Memory B cell (primary cell): ENCODE data around the gene VGLL4.

Experiments
- ATAC-seq: fragments of 150-1000 bp; cut with Tn5 transposase; 2 replicates; pipeline ENCODE4 v1.10.0; 2021; ENCODE audit warnings: low read depth, mild to moderate bottlenecking, moderate library complexity
- DNase-seq, 2 donors: peaks; one replicate each; pipeline ENCODE4 v3.0.0; 2022; ENCODE audit warnings: low spot score in 2 of 2
- H3K27ac Mint-ChIP-seq: one replicate; pipeline ENCODE4 v1.8.0; 2022; ENCODE audit warnings: mild to moderate bottlenecking, moderate library complexity, mixed read lengths
- H3K27me3 Mint-ChIP-seq: one replicate; pipeline ENCODE4 v1.8.0; 2022; ENCODE audit warnings: mixed read lengths
- H3K36me3 Mint-ChIP-seq: one replicate; pipeline ENCODE4 v1.8.0; 2022; ENCODE audit warnings: mild to moderate bottlenecking, mixed read lengths
- H3K4me1 Mint-ChIP-seq: one replicate; pipeline ENCODE4 v1.8.0; 2022; ENCODE audit warnings: mixed read lengths
- H3K4me3 Mint-ChIP-seq: one replicate; pipeline ENCODE4 v1.8.0; 2022; ENCODE audit warnings: mild to moderate bottlenecking, moderate library complexity, mixed read lengths
- H3K9me3 Mint-ChIP-seq: one replicate; pipeline ENCODE4 v1.8.0; 2022; ENCODE audit warnings: mixed read lengths

VGLL4 gene

DNA sequence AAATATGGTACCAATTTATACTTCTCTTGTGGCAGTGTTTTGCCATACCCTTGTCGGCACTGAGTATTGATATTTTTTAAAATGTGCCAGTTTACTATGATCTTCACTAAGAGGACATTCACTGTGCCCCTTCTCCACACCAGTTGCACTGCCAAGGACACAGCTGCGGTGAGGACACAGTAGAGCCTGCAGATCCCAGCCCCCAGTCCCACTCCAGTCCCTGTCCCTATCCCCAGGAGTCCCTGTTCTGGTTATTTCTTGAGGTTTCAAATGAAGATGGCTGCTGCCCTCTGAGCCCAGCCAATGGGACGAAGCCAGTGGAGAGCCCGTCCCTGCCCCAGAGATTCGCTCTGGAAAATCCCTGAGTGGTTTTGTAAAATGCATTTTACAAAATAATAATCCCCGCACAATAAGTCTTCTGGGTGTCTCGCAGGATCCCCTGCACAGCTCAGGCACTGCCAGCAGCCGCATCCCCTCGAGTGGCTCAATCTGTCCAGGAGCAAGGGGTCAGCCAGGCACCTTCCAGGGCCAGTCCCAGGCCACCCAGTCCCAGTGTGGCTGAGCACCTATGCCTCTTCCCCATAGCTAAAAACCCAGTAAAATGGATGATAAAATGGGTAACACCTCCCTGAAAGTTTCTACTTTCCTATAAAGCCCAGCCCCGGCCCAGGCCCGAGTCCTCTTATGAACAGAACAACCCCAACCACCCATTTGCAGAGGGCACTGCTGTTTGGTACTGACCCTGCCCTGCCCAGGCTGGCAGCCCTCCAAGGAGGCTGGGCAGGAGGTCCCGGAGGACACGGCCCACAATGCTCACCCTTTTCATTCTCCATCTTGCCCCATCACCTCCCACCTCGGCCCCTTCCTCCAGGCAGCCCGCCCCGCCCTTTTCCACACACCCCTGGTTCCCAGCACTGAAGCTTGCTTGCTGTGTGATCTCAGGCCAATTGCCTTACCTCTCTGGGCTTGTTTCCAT lies 91.1 kb downstream of the VGLL4 start:
- Mint-ChIP-seq H3K4me1 (peaks cover 17% of the 10 kb centered on the region), H3K9me3 (no peaks in the 10 kb centered on the region), H3K4me3 (no peak overlapping the region), H3K27ac (no peak overlapping the region), H3K27me3 (no peaks in the 10 kb centered on the region), H3K36me3 (peaks cover 21% of the 10 kb centered on the region)
- ATAC-seq (no peak), DNase-seq (no peak)

DNA sequence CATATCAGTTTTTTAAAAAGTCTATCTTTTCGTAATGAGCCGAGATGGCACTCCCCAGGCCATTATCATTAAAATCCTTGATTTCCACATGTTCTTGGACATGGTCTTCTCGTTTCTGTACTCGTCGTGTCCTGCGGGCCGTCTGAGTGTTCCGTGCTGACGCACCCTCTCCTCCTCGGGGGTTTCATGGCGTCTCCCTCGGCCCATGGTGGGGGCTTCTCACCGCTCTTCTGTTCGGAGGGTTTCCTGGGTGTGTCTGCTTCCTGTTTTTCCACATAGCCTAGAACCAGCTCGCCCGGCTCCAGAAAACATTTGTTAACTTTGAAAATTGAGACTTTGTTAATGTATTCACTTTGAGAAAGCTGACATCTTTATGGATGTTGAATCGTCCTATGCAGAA lies 92.7 kb downstream of the VGLL4 start:
- Mint-ChIP-seq H3K9me3 (no peaks in the 10 kb centered on the region), H3K27me3 (no peaks in the 10 kb centered on the region), H3K4me1 (peaks cover 17% of the 10 kb centered on the region), H3K4me3 (no peak overlapping the region), H3K27ac (peak overlapping the region; percentile 42), H3K36me3 (peaks cover 21% of the 10 kb centered on the region)
- ATAC-seq (no peak), DNase-seq (no peak)

DNA sequence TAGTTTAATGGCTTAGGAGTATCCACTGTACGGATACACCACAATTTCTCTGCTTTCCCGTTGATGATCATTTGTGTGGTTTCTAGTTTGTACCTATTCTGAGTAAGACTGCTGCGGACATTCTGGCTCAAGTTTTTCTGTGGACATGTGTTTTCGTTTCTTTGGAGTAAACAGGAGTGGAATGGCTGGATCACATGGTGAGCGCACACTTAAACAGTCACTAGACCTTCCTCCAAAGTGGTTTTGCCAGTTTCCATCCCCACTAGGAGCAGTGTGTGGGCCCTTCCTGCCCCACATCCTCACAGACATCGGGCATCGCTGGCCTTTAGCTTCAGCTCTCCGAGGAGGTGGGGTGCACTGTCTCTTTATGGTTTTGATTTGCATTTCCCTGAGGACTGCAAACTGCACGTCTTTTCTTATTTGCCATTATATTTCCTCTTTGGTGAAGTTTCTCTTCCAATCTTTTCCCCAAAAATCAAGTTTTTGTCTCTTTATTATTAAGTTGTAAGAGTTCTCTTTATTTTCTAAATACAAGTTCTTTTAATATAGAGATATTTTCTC lies 94.1 kb downstream of the VGLL4 start:
- H3K9me3 Mint-ChIP-seq = no peaks in the 10 kb centered on the region
- peak overlapping the region; percentile 12 for H3K27ac Mint-ChIP-seq

DNA sequence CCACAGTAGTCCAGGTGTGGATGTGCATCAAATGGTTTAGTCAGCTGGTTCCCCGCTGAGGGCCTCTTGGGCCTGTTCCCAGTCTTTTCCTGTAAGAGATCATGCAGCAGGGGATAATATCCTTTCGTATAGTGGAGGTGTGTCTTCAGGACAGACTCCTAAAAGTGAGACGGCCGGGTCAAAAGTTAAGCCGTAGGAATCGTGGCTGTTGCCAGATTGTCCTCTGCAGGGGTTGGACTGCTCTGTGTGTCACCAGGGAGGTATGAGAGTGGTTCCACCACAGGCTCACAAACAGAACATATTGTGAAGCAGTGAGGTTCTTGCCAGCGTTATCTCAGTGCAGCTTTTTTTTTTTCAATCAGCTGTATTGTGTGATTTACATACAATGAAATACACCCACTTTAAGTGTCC lies 95.0 kb downstream of the VGLL4 start:
- Mint-ChIP-seq H3K27ac (no peak overlapping the region), H3K27me3 (no peaks in the 10 kb centered on the region), H3K4me3 (no peak overlapping the region), H3K9me3 (no peaks in the 10 kb centered on the region), H3K4me1 (peaks cover 17% of the 10 kb centered on the region), H3K36me3 (peaks cover 23% of the 10 kb centered on the region)
- DNase-seq (no peak), ATAC-seq (no peak)

More for the DNA sequence above, 94.1 kb downstream of the VGLL4 start:
- Mint-ChIP-seq H3K4me3 (no peak overlapping the region), H3K27me3 (no peaks in the 10 kb centered on the region), H3K36me3 (peaks cover 24% of the 10 kb centered on the region), H3K4me1 (peaks cover 17% of the 10 kb centered on the region)
- no peak for ATAC-seq
- no peak for DNase-seq

DNA sequence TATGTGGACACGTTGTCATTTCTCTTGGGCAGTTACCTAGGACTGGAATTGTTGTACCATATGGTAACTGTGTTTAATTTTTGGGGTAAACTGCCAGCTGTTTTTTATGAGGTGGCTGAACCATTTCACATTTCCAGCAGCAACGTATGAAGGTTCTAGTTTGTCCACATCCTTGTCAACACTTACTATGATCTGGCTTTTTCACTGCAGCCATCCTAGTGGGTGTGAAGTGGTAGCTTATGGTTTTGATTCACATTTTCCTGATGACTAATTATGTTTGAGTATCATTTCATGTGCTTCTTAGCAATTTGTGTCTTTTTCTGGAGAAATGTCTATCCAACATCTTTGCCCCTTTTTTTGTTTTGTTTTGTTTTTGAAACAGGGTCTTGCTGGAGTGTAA lies 96.2 kb downstream of the VGLL4 start:
- H3K9me3 Mint-ChIP-seq = no peaks in the 10 kb centered on the region
- H3K4me1 Mint-ChIP-seq = peaks cover 17% of the 10 kb centered on the region
- H3K4me3 Mint-ChIP-seq = no peak overlapping the region
- no peak for DNase-seq
- ATAC-seq = no peak
- H3K27me3 Mint-ChIP-seq = no peaks in the 10 kb centered on the region
- H3K36me3 Mint-ChIP-seq = peaks cover 14% of the 10 kb centered on the region
- H3K27ac Mint-ChIP-seq = no peak overlapping the region

DNA sequence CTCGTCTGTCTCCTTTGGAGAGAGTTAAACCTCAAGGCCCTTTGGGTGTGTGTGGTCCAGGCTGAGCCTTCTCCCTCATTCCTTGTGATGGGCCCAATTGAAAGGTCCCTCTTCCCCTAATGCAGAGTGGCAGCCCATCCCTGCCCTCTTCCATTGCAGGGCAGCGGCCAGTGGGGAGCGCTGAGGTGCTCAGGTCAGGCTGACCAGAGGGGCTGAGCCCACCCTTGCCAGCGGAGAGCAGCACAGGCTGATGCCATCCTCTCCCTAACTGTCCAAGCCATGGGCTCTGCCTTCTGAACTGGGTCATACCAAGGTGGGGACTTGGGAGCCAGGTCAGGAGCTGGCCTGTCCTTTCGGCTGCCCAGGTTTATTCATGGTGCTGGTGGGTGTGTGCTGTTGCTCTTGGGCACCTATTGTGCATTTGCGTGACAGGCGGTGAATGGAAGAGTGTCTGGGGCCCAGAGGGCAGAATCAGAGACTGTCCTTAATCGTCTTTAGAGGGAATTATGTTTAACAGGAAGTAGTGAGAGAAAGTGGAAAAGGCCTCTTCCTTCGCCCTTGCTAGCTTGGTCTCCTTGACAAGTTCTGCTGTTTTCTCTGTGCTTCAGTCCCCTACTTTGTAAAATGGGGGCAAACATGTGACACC lies 96.9 kb downstream of the VGLL4 start:
- H3K36me3 Mint-ChIP-seq = peaks cover 11% of the 10 kb centered on the region
- no peak overlapping the region for H3K27ac Mint-ChIP-seq
- no peaks in the 10 kb centered on the region for H3K9me3 Mint-ChIP-seq
- H3K4me1 Mint-ChIP-seq = peaks cover 17% of the 10 kb centered on the region
- H3K4me3 Mint-ChIP-seq = no peak overlapping the region
- DNase-seq (no peak), ATAC-seq (no peak)
- no peaks in the 10 kb centered on the region for H3K27me3 Mint-ChIP-seq

DNA sequence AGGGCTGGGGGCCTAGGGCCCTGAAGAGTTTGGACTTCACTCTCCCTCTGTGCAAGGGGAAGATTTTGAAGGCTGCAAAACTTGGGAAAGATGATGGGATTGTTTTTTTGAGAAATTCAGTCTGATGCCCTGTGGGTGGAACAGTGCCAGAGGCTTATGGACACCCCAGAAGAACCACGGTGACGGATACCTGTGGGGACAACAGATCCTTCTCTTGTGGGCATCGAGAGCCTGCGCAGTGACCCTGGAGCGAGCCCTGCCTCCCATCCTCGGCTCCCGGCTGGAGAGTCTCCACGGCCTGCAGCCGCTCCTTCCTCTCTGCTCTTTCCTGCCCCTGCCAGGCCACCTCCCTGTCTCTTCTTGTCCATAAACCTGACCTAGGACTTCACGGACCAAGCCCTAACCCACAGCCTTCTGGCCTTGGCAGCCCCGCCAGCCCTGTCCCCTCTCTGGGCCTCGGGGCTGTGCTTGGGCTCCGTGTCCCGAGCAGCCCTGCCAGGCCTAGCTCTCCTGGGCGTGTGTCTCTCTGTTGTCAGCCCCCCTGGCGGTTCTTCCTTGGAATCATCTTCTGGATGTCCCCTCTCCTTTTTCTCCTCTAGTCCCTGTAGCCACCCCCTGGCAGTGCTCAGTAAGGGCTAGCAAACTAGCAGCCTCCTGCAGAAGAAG lies 98.4 kb downstream of the VGLL4 start:
- H3K27ac Mint-ChIP-seq = no peak overlapping the region
- H3K4me1 Mint-ChIP-seq = peaks cover 12% of the 10 kb centered on the region
- no peak overlapping the region for H3K4me3 Mint-ChIP-seq
- no peaks in the 10 kb centered on the region for H3K27me3 Mint-ChIP-seq
- DNase-seq = no peak
- no peaks in the 10 kb centered on the region for H3K9me3 Mint-ChIP-seq
- ATAC-seq = no peak
- peaks cover 11% of the 10 kb centered on the region for H3K36me3 Mint-ChIP-seq

DNA sequence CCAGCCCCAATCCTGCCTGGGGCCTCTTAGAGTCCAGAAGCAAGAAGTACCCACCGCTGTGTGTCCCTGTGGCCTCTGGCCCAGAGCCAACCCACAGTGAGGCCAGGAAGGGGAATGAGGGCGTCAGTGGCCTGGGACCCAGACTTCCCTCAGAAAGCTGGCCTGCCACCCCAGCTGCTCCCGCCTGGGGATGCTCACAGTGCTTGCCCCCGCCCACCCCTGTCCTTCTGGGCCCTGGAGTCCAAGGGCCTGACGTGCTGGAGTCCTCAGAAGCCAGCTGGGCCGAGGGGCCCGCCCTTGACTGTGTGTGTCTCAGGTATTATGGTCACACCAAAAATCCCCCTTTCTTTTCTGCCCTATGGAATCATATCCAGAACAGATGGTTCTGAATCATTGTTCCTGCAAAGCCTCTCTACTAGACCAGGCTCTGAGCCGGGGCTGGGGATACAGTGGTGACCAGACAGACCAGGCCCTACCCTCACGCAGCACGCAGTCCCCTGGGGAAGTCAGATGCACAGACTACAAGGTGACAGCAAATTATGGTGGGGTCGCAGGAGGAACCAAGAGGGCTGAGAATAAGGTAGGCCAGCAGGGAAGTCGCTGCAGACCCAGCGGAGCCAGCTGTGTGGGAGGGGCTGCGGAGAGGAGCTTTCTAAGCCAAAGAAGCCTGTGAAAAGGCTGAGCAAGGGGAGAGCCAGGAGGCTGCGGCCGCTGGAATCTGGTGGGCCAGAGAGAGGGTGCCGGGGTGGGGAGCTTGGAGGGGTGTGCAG lies 99.1 kb downstream of the VGLL4 start:
- DNase-seq = no peak
- Mint-ChIP-seq H3K4me3 (no peak overlapping the region), H3K36me3 (peaks cover 11% of the 10 kb centered on the region), H3K9me3 (no peaks in the 10 kb centered on the region), H3K27me3 (no peaks in the 10 kb centered on the region), H3K27ac (no peak overlapping the region), H3K4me1 (peaks cover 6% of the 10 kb centered on the region)
- no peak for ATAC-seq

DNA sequence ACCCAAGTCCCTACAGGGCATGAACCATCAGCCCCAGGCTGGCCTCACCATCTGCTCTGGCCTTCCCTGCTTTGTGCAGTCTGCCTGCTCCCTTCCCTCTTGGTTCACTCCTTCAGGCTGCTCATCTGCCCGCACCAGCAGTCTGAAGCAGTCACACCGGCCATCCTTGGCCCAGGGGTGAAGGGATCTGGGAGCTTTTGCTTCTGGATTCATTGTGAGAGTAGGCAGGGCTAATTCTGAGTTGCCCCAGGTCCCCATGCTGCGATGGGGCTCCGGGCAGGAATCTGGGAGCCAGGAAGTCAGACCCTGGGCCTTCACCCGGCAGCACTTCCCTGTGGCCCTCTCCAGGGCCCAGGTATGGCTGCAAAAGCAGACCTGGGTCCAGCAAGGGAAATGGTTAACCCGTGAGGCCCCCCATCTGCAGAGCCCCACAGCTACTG lies 99.7 kb downstream of the VGLL4 start:
- Mint-ChIP-seq H3K27ac (no peak overlapping the region), H3K36me3 (peaks cover 12% of the 10 kb centered on the region)

DNA sequence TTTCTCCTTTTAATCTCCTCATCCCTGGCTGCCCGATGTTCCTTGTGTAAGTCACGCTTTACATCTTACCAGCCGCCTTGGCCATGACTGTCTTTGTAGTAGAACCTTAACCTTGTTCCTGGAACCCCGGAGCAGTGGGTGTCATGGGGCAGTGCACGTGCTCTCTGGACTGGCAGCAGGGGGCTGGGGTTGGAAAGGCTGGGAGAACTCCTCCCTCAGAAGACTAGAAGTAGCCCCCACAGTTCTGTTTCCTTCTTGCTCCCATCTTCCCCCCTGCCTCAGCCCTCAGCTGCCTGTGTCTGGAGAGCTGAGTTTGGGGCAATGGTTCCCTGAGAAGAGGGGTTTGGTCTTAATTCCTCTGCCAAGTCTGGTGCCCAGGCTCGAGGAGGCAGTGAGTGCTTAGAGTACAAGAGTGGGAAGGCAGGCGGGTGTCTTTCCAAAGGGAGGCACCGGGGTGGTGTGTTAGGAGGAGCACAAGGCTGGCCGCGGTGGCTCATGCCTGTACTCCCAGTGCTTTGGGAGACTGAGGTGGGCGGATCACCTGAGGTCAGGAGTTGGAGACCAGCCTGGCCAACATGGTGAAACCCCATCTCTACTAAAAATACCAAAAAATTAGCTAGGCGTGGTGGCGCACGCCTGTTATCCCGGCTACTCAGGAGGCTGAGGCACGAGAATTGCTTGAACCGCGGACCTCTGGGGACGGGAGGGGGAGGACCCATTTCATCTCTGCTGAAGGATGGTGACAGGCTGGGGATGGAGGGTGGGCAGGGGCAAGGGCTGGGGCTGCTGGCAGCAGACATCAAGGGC lies 100.4 kb downstream of the VGLL4 start:
- H3K27me3 Mint-ChIP-seq = no peaks in the 10 kb centered on the region
- no peaks in the 10 kb centered on the region for H3K4me1 Mint-ChIP-seq
- no peak overlapping the region for H3K27ac Mint-ChIP-seq
- ATAC-seq = no peak
- H3K36me3 Mint-ChIP-seq = peaks cover 11% of the 10 kb centered on the region
- H3K9me3 Mint-ChIP-seq = no peaks in the 10 kb centered on the region
- no peak overlapping the region for H3K4me3 Mint-ChIP-seq
- DNase-seq = no peak

More for the DNA sequence above, 99.7 kb downstream of the VGLL4 start:
- Mint-ChIP-seq H3K4me3 (no peak overlapping the region), H3K4me1 (peaks cover 2% of the 10 kb centered on the region), H3K9me3 (no peaks in the 10 kb centered on the region), H3K27me3 (no peaks in the 10 kb centered on the region)
- ATAC-seq = no peak
- DNase-seq = no peak

DNA sequence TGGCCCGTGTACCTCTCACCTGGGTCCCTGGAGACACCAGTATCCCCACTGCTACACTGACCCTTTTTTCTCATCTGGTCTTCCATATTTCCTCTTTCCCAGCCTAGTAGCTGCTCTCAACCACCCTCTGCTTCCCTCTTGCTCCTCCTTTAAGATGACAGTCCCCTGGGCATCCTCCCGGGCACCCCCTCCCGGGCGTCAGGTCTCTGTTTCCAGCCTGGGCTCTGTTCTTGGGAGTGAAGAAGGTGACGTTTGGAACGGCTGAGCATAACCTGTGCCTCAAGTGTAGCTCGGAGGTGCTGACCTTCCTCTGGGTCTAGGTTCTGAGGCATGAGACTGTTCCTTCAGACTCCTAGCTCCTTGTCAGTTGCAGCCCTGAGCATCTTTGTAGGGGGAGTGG lies 101.2 kb downstream of the VGLL4 start:
- no peak for ATAC-seq
- Mint-ChIP-seq H3K4me3 (no peak overlapping the region), H3K9me3 (no peaks in the 10 kb centered on the region), H3K27me3 (no peaks in the 10 kb centered on the region), H3K27ac (no peak overlapping the region), H3K36me3 (peaks cover 10% of the 10 kb centered on the region), H3K4me1 (peaks cover under 1% of the 10 kb centered on the region)
- no peak for DNase-seq

DNA sequence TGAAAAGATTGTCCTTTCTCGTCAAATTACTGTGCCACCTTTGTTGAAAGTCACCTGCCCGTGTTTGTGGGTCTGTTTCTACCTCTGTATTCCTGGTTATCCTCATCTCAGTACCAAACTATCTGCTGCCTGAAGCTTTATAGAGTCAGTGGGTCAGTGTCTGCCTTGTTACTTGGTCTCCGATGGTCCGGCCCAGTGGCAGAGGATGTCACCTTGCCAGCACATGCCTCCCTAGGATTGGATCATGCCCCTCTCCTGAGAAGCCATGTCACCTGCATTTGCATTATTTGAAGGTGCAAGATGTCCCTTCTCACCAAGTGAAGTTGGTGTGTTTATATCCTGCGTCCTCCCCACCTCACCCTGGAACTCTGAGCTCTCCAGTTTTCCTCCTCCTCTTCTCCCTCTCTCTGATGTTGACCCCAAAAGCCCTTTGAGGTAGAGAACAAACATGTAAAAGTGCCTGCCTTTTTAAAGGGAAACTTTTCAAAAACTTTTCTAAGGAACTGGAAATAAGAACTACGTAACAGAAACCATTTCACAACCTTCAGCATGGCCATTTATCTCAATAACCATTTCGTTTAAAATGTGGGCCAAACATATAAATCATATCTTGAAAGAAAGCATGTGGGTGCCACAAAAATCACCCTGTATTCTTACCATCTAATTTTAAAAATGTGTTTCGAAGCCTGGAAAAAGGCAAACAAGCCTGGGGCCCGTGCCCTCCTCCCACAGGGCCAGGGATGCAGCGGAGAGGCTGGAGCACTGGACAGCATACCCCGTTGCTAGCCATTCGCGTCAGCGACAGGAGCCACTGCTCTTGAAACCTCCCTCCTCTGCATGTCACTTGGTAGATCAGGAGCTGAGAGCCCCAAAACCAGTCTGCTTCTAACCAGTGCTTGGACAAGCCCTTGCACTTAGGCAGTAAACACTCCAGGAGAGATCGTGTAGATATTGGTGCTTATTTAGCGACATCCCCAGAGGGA lies 102.1 kb downstream of the VGLL4 start:
- Mint-ChIP-seq H3K4me1 (peaks cover 7% of the 10 kb centered on the region), H3K27me3 (no peaks in the 10 kb centered on the region), H3K9me3 (no peaks in the 10 kb centered on the region), H3K4me3 (no peak overlapping the region), H3K27ac (no peak overlapping the region), H3K36me3 (peaks cover 12% of the 10 kb centered on the region)
- DNase-seq (no peak), ATAC-seq (no peak)
